Activated gamma-delta T cell treated with anti-CD3 and anti-CD28 coated beads, Interleukin-2, amount 50 U/mL, for 16 hours (primary cell): Measurements from ENCODE around the gene ANP32A.
"Not testable (repeated sequence)": the region's sequence is repeated elsewhere in the genome, so short reads cannot be mapped to it uniquely, and the experiment has no call there.

Source experiments
- DNase-seq: peaks from one replicate; pipeline ENCODE4 v3.0.0-alpha.2; 2020; ENCODE audit warnings: low read depth

ANP32A gene

DNA sequence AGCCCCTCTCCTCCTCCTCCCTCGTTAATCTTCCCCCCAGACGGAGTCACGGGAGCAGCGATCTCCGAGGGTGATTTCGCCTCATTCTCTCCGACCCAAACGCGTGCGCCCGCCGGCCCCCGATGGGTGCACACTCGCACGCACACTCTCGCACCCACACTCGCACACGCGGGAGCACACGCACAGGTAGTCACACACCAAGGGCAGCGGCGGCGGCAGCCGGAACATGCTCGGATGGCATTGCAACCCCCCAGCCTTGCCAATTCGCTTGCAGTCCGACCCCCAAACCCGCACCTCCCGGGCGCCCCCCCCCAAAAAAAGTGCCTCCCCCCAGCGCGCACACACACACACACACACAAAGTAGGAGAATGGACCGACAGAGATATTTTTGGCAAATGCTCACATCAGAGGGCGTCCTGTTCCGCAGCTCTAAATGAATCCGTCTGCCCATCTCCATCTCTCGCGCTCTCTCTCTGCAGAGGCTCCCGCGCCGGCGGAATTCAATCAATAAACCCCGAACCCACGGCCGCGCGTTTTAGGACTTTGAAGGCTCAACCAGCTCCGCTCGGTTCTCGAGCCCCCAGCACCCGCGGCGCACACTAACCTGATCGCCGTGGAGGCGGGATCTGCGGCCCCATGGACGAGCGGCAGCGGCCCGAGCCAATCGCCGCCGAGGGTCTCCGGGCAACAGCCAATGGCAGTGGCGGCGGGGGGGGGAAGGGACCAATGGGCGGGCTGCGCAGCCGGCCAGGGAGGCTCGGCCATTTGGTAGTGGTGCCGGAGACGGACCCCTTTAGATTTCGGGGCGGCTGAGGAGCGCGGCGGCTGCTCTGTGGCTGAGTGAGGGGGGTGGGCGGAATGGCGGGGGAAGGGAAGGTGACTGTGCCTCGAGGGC, at the start of gene ANP32A:
ANP32A (minus strand) TSS at position 601 of the 895 bp plus-strand sequence; CDS start at position 457, 144 bp downstream.
- DNase-seq, result peak; percentile 97

DNA sequence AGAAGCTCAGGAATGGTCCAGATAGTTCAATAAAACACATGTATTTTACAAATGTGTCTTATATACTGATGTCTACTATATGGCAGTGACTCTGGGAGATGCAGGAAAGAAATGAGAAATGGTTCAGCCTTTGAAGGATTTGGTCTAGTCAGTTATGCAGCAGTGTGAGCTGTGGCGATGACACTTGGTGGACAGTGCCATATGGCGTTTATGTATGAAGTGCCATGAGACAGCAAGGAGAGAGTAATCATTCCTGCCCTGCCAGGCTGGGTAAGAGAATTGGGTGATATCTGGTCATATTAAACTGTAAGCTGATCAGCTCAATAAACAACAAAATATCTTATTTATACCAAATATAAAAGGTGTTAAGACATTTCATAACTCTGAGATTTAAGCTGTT, 47.6 kb upstream of the ANP32A start:
- no peak for DNase-seq

DNA sequence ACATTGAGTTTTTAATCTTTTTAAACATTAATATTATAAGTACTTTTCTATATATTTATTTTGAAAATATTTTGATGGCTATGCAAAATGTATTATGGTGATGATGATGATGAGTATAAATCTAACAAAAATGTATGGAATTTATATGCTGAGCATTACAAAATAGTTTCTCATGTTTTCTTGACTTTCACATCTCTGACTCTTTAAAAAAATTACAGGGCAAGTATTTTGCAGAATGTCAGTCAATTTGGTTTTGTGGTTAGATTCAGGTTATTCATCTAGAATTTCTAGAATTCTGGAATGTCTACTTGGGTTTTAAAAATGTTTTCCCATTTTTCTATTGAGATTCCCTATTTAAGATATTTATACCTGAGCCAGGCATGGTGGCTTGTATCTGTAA, 41.7 kb upstream of the ANP32A start:
- no peak for DNase-seq

DNA sequence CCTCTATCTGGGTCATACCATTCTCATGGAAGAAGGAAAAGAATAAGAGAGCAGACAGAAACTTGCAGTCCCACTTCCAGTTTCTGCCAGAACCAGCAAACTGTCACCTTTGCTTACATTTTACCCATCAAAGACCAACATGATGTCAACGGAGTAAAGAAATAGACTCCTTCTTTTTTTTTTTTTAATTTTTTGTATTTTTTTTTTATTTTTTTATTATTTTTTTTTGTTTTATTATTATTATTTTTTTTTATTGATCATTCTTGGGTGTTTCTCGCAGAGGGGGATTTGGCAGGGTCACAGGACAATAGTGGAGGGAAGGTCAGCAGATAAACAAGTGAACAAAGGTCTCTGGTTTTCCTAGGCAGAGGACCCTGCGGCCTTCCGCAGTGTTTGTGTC, 38.0 kb upstream of the ANP32A start:
- DNase-seq, result not testable (repeated sequence)

DNA sequence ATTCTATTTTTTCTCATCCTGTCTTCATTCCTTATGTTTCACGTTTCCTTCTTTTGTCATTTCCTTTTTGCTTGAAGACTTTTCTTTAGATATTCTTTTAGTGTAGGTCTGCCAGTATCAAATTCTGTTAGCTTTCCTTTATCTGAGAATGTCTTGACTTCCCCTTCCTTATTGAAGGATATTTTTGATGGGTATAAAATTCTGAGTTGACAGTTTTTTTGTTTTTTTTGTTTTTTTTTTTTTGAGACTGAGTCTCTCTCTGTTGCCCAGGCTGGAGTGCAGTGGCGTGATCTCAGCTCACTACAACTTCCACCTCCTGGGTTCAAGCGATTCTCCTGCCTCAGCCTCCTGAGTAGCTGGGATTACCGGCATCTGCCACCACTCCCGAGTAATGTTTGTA, 36.7 kb upstream of the ANP32A start:
- not testable (repeated sequence) for DNase-seq

DNA sequence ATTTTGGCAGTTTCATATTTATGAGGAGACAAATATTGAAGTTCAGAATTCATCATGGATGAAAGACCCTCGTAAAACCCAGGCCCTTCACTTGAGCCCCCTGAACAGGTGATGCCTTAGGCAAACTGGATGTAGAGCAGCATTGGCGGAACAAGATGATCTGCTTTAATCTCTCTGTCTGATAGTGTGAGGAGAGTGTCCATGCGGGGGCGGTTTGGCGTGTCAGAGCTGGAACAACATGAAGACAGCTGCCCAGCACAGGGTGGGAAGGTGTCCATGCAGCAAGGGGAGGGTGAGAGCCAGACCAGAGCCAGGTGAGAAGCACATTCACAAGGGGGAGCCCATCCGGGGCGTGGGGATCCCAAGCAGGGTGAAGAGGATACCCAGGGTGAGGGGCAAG, 31.8 kb upstream of the ANP32A start:
- no peak for DNase-seq

DNA sequence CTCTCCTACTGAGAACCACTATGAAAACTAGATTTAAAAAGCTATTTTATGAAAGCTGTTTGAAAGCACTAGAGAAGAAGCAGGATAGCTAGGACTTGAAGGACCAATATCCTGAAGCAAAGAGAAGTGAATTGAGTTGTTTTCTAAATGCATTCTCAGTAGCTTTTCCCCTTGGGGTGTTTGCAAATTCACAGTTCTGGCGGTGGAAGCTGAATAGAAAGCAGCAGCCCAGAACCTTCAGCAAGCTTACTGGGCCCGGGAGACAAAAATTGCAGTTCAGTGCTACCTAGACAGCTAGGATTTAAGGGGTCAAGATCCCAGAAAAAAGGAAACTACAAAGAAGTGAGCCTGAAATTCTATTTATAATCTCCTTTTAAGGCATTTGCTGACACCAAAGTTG, 31.3 kb upstream of the ANP32A start:
- no peak for DNase-seq

DNA sequence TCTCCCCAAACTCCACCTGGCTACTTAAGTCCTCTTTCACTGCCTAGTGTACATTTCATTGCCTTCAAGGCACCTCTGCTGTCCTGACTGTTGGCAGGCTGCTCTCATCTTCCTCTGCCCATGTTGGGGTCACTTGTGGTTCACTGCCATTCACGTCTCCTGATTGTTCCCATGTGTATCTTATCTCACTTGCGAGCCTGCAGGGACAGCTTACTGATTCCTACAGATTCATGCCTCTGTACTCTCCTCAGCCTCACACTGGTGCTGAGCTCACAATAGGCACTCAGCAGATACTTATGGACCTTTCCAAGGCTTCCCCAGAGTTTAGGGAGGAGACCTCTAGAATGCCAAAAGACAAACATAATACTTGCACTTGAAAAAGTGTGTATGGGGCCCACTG, 28.8 kb upstream of the ANP32A start:
- no peak for DNase-seq

DNA sequence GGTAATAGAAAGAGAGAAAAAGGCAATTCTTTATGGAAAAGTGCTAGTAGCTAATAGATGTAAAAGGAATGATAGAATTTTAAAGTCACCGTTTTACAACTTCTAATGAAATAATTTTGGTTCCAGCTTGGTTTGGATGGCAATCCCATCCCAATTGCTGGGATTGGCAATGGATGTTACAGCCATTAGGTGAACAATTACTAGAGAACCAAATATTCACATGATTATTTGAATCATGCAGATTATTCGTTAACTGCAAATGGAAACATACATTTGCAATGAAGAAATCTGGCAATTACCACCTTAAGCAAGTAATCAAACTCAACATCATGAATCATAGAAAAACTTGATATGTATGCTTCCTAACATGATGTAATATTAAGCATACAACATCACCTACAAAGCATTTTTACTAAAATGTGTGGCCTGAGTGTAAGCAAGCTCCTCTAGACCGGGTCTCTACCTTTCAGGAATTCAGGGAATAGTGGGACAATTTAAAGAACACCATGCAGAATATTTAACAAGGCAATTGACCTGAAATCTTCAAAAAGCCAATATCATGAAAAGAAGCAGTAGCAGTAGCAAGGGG, 26.2 kb upstream of the ANP32A start:
- no peak for DNase-seq

DNA sequence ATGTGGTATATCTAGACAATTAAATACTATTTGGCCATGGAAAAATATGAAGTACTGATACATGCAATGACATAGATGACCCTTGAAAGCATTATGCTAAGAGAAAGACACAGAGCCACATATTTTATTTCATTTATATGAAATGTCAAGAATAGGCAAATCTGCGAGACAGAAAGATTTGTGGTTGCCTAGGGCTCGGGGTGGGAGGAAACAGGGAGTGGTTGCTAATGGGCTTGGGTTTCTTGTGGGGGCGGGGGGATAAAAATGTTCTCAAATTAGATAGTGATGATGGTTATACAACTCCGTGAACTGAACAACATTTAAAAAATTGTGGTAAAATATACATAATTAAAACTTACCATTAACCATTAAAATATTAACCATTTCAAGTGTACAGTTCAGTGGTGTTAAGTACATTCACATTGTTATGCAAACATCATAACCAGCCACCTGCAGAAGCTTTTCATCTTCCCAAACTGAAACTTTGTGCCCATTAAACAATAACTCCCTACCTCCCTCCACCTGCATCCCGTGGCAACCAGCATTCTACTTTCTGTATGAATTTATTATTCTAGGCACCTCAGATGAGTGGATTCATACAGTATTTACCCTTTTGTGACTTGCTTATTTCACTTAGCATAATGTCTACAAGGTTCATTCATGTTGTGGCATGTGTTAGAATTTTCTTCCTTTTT, 24.3 kb upstream of the ANP32A start:
- no peak for DNase-seq

DNA sequence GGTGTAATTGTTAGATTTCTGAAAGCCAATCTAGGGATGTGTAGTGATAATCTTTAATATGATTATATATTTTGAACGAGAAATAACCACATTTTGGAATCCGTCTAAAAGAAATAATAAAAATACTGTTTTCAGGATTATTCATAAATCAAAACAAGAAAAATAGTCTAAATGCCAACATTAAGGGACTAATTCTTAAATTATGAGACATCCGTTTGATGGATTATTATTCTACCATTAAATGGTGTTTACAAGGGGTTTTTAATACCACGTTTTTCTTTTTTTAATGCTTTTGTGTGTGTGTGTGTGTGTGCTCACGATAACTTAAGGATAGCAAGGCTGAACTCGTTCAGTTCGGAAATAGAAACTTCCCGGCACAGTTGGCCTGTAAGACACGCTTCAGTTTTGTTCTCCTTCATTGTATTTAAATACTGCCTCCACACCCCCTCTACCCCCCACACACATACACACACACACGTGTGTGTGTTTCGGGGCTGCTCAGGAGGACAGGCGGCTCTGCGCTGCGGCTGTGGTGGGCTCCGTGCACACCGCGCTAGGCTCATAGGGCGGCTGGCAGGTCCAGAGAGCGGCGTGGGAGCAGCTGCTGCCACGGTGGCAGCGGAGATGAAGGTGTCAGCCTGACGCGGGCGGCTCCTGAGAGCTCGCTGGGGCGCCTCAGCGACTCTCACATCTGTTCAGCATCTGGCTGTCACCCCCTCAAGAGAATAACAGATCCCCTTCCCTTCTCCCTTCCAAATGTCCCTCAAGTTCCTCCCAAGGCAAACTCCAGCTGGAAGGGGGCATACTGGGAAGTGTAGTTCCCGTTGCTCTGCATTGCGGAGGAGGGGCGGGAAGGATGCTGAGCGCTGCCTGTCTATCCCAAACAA, 23.0 kb upstream of the ANP32A start:
- no peak for DNase-seq

DNA sequence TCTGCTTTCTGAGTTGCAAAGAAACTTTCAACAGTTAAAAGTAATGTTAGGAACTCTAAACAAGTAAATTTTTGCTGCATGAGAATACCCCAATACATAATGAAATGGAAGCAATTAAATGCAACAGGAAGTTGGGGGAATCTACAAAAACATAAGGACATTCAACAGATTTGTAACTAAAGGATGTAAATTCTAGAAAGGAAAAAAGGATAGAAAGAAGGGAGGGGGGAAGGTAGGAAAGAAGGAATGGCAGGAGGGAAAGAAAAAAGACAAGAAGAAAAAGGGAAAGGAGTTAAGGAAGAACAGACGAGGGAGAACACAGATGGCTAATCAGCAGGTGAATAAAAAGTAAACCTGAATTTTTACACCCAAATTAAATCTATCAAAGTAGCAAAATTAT, 22.3 kb upstream of the ANP32A start:
- no peak for DNase-seq

DNA sequence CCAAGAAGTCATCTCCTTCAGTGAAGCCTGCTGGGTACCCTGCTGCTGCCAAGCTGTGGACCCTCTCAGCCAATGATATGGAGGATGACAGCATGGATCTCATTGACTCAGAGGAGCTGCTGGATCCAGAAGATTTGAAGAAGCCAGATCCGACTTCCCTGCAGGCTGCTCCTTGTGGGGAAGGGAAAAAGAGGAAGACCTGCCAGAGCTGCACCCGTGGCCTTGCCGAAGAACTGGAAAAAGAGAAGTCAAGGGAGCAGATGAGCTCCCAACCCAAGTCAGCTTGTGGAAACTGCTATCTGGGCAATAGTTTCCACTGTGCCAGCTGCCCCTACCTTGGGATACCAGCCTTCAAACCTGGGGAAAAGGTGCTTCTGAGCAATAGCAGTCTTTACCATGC, 13.7 kb upstream of the ANP32A start:
- DNase-seq, result no peak

DNA sequence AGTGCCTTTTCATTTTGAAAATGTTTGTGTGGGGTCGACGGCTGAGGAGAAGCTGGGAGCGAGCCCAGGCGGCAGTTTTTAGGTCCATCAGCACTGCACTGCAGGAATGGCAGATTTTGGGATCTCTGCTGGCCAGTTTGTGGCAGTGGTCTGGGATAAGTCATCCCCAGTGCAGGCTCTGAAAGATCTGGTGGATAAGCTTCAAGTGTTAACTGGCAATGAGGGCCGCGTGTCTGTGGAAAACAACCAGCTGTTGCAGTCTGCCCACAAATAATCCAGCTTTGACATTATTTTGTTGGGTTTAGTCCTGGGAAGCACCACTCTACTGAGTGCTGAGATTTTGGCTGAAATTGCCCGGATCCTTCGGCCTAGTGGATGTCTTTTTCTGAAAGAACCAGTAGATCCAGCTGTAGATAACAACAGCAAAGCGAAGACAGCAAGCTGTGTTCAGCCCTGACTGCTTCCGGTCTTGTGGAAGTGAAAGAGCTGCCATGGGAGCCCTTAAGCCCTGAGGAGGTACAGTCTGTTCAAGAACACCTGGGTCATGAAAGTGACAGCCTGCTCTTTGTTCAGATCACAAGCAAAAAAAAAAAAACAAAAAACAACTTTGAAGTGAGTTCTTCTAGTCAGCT, 13.1 kb upstream of the ANP32A start:
- no peak for DNase-seq

DNA sequence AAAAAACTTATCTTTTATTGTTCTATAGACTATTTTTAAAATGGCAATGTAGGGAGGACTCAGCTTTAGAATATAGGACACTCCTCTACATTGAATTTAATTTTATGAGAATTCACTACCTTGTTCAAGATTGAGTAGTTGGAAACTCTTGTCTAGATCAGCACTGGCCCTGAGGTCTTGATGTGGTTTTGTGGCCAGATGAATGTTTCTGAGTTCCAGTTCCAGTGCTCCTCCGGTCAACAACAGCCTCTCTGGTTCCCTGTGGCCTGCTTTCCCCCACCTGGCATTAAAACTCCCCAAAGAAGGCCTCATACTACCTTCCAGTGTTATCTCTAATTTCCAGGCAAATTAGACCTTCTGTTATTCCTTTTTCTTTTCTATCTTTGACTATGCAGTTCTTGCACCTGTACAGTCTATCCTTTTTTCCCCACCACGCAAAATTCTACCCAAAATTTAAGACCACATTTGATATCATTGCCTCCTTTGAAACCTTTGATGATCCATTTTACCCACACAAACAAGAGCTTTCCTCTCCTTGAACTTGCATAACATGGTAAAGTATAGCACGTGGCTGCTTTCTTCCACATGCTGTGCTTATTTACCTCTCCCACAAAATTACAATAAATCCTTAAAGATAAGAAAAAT, 9.6 kb upstream of the ANP32A start:
- no peak for DNase-seq

DNA sequence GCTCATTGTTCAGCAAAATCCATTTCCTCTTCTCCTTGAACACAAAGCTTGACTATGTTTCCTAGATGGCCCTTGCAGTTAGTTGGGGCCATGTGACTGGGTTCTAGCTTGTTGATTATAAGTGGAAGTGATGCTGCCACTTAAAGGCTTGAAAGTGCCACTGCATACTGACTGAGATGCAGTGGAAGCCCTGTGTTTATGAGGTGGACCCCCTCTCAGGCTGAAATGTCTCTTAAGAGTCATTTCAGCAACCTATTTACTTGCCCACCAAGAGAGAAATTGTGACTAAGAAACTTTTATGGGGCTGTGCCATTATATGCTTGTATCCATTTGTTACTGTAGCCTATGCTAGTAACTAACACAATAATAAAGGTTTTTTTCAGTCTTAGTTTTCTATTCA, 8.4 kb upstream of the ANP32A start:
- no peak for DNase-seq

DNA sequence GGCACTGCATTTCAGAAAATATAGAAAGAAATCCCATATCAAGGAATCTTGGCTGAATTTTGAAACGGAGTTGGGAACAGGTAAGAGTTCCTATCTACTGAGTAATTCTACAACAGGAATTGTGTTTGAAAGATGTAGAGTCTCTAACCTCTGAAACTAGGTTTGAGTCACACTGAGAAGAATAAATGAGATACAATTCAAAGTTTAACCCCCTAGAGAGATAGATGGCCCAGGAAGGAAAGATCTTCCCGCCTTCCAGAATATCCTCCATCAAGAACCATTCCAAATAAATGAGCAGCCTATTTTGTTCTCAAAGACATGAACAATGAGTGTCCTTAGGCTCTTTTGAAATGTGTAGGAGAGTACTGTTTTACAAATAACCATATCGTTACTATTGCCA, 2.9 kb upstream of the ANP32A start:
- no peak for DNase-seq

DNA sequence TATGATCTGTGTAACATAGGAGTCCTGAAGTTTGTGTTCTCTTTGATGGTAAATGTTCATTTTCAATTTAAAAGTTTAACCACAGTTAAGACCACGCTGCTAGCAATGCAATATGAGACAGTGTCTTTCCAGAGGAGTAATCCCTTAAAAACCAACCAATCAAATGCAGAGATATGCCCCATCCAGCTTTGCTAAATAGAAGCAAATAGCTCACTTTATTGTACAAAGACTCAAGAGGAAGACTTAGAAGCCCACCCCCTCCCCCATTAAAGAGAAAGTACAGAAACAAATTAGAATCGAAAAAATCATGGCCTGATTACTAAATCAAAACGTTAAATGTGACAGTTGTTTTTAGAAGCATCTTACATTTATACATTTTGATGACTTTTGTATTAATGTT, 2.1 kb upstream of the ANP32A start:
- no peak for DNase-seq

DNA sequence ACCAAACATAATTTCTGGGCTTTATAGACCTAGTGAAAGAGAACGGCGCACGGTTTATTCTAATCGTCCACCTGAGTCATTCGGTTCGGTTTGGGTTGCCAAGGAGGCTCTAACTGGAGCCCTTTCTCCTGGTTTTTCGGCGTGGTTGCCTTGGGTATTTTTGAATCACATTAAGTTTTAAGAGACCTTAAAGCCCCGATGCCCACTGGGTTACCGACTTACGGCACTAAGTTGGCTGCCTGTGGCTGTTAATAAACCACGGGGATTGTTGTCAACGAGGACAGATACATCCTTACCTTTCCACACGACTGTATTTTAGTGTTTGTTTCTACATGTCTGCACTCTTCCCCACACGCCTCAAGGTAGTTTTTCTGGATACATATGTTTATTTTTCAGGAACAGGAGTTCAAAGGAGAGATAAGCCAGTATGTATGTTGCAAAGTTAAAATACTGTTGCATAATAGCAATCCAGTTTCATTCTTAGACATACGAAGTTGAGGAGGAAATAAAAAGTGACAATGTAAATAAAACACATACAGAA, 1.2 kb upstream of the ANP32A start:
- DNase-seq, result no peak

DNA sequence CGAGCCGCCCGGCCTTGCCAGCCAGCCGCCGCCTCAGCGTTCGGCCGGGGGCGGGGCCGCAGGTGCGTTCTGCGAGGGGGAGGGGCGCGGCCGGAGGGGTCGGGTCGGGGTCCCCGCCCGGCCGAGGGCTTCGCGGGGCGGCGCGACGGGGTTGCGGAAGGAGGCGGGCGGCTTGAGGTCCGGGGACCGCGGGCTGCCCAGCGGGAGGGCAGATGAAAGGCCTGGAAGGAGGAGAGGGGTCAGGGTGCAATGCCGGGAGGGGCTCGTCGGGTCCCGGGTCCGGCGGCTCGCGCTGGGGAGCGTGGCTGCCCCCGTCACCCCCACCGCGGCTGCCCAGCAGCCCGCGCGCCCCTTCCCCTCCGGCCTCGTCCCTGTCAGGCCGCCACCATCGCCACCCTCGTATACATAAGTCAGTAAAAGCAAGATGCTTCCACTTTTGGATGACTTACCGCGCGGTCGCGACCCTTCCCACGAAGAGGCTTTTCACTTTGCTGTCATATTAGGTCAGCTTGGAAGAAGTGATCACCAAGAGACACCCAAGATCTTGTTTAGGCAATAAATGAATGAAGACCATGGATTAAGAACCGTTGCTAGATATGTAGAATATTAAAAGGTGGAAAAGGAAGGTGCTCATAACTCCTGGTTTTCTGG, 620 bp upstream of the ANP32A start:
- no peak for DNase-seq
